Astrocyte of the spinal cord (primary cell): Measurements from ENCODE around the gene RAX2.
A peak's percentile ranks its signal among the peaks of the same experiment; 100 is the strongest.
"Not testable (repeated sequence)": the region's sequence is repeated elsewhere in the genome, so short reads cannot be mapped to it uniquely, and the experiment has no call there.

Experiments
- DNase-seq: peaks from one replicate; pipeline ENCODE4 v3.0.0; 2011; ENCODE audit warnings: low read depth, low spot score
- H3K4me3 ChIP-seq: 2 replicates; pipeline ENCODE4 v1.5.1; 2011; ENCODE audit warnings: low read depth, mild to moderate bottlenecking, low read length, moderate library complexity
- CTCF ChIP-seq: IDR thresholded peaks from 2 replicates; pipeline ENCODE4 v1.5.1; 2012; ENCODE audit warnings: low read depth, mild to moderate bottlenecking, low read length, inconsistent platforms
- in situ Hi-C: cut with HindIII; loops from 2 replicates; pipeline ENCODE4 v1.10.0; 2017; ENCODE audit warnings: low sequenced_read_pairs

Gene RAX2

GRCh38 chr19:3767050-3767449 is 5.0 kb downstream of the RAX2 start:
- no peak for DNase-seq
- no peak for TF ChIP-seq CTCF
- in situ Hi-C loops: no loop called here
- no peak overlapping the region for H3K4me3 ChIP-seq

GRCh38 chr19:3766520-3766919 is 5.5 kb downstream of the RAX2 start:
- in situ Hi-C loops: no loop called here
- no peak for DNase-seq
- TF ChIP-seq CTCF: no peak
- no peak overlapping the region for H3K4me3 ChIP-seq

- H3K4me3 ChIP-seq, DNase-seq, in situ Hi-C loops: not testable (repeated sequence)
Measured at GRCh38 chr19:3765757-3766156, 6.3 kb downstream of the RAX2 start.

GRCh38 chr19:3765121-3765520 is 6.9 kb downstream of the RAX2 start:
- no peak for TF ChIP-seq CTCF
- no peak for DNase-seq
- in situ Hi-C loops: no loop called here
- H3K4me3 ChIP-seq: no peak overlapping the region

GRCh38 chr19:3762501-3763459 is 9.2 kb downstream of the RAX2 start, which contains the start of gene MRPL54:
Gene MRPL54 (plus strand): TSS chr19:3762682. CDS start chr19:3762701, 19 bp downstream.
- TF ChIP-seq CTCF: no peak
- peak within 1 kb of the TSS; percentile 95 for H3K4me3 ChIP-seq
- peak; percentile 99 for DNase-seq
- in situ Hi-C loops: no loop called here

GRCh38 chr19:3762130-3762473 is 9.9 kb downstream of the RAX2 start:
- in situ Hi-C loops: no loop called here
- DNase-seq: no peak
- no peak for TF ChIP-seq CTCF
- H3K4me3 ChIP-seq: peak overlapping the region; percentile 94

- TF ChIP-seq CTCF: peak; percentile 75
- in situ Hi-C loops: no loop called here
- peak within 1 kb of the TSS; percentile 95 for H3K4me3 ChIP-seq
- peak; percentile 86 for DNase-seq
Measured at GRCh38 chr19:3761382-3762129, 10.5 kb downstream of the RAX2 start, which contains the start of gene APBA3. Gene APBA3 (minus strand): TSS chr19:3761692. CDS start chr19:3760264, 1,428 bp downstream.
